Activated T-cell treated with anti-CD3 and anti-CD28 coated beads, Interleukin-2, amount 50 U/mL, for 72 hours (primary cell): Measurements from ENCODE around the gene SRP19. TPM values are rescaled to one million over a fixed set of nuclear protein-coding genes. Genes with fewer than 3 reads are reported as not detected.
A peak's percentile ranks its signal among the peaks of the same experiment; 100 is the strongest.

Experiments used
- ATAC-seq, 2 donors: fragments of 150-1000 bp; cut with Tn5 transposase; replicated peaks in 1 of 2; 2 replicates each; pipeline ENCODE4 v1.10.0; 2021; ENCODE audit warnings: moderate library complexity in 2 of 2, mild to moderate bottlenecking in 1 of 2
- DNase-seq, 2 donors: peaks; one replicate each; pipeline ENCODE4 v3.0.0; 2021 to 2022; ENCODE audit warnings: mixed read lengths in 1 of 2
- H3K27ac Mint-ChIP-seq: one replicate; pipeline ENCODE4 v1.8.0; 2022; ENCODE audit warnings: mild to moderate bottlenecking, moderate library complexity, mixed read lengths
- H3K27me3 Mint-ChIP-seq: one replicate; pipeline ENCODE4 v1.8.0; 2022; ENCODE audit warnings: low read depth, mixed read lengths
- H3K36me3 Mint-ChIP-seq, 2 donors: one replicate each; pipeline ENCODE4 v1.8.0; 2022; ENCODE audit warnings: mixed read lengths in 2 of 2, mild to moderate bottlenecking in 1 of 2; ENCODE audit not compliant: insufficient read depth in 2 of 2
- H3K4me1 Mint-ChIP-seq: one replicate; pipeline ENCODE4 v1.8.0; 2022; ENCODE audit warnings: low read depth, mixed read lengths
- H3K4me3 Mint-ChIP-seq, 2 donors: one replicate each; pipeline ENCODE4 v1.8.0; 2022; ENCODE audit warnings: mild to moderate bottlenecking in 2 of 2, mixed read lengths in 2 of 2, moderate library complexity in 2 of 2
- H3K9me3 Mint-ChIP-seq, 2 donors: one replicate each; pipeline ENCODE4 v1.8.0; 2022; ENCODE audit warnings: mixed read lengths in 2 of 2
- total RNA-seq, 2 donors: library from RNA; stranded (reverse); gene quantifications; one replicate each; pipeline ENCODE4 v1.2.3, GENCODE V29; 2022

Gene SRP19
- 10 to 100 TPM; 41.4 to 47.6 TPM for total RNA-seq

GRCh38 chr5:112860929-112861637, at the start of gene SRP19:
Gene SRP19, plus strand, starts transcription at chr5:112861287. Its CDS starts 90 bp downstream, at chr5:112861377.
- peak; percentile 96 to 97 for ATAC-seq
- Mint-ChIP-seq H3K4me3 (peak within 1 kb of the TSS; percentile 93 to 94), H3K27me3 (peaks cover 19% of the 10 kb centered on the region), H3K36me3 (peaks cover 5 to 22% of the 10 kb centered on the region in 2 donors), H3K9me3 (no peaks in the 10 kb centered on the region), H3K27ac (peak within 1 kb of the TSS; percentile 98), H3K4me1 (peaks cover 36% of the 10 kb centered on the region)
- DNase-seq = peak; percentile 90 to 93

GRCh38 chr5:112812549-112812948, 48.5 kb upstream of the SRP19 start:
- Mint-ChIP-seq H3K36me3 (peaks cover 0 to 7% of the 10 kb centered on the region in 2 donors), H3K4me1 (peaks cover 15% of the 10 kb centered on the region), H3K9me3 (no peaks in the 10 kb centered on the region), H3K27me3 (no peaks in the 10 kb centered on the region), H3K4me3 (no peak overlapping the region), H3K27ac (peak overlapping the region; percentile 21)
- DNase-seq (no peak), ATAC-seq (peak in 1 of 2 donors; percentile 35)

- Mint-ChIP-seq H3K27ac (no peak overlapping the region), H3K9me3 (no peaks in the 10 kb centered on the region), H3K4me1 (no peaks in the 10 kb centered on the region), H3K4me3 (no peak overlapping the region), H3K27me3 (no peaks in the 10 kb centered on the region), H3K36me3 (peaks cover 0 to 8% of the 10 kb centered on the region in 2 donors)
- DNase-seq = no peak
- no peak for ATAC-seq
These were observed 40.8 kb upstream of the SRP19 start for GRCh38 chr5:112820246-112820645.

GRCh38 chr5:112822456-112822855, 38.6 kb upstream of the SRP19 start:
- peak overlapping the region; percentile 50 for H3K27ac Mint-ChIP-seq
- no peaks in the 10 kb centered on the region for H3K27me3 Mint-ChIP-seq
- no peaks in the 10 kb centered on the region for H3K9me3 Mint-ChIP-seq
- DNase-seq = no peak
- no peaks in the 10 kb centered on the region for H3K4me1 Mint-ChIP-seq
- peaks cover 0 to 5% of the 10 kb centered on the region in 2 donors for H3K36me3 Mint-ChIP-seq
- H3K4me3 Mint-ChIP-seq = no peak overlapping the region
- ATAC-seq = no peak

GRCh38 chr5:112823181-112823580, 37.9 kb upstream of the SRP19 start:
- H3K27ac Mint-ChIP-seq = peak overlapping the region; percentile 50
- no peak for DNase-seq
- no peak for ATAC-seq
- no peaks in the 10 kb centered on the region for H3K4me1 Mint-ChIP-seq
- peaks cover 0 to 5% of the 10 kb centered on the region in 2 donors for H3K36me3 Mint-ChIP-seq
- H3K4me3 Mint-ChIP-seq = no peak overlapping the region
- no peaks in the 10 kb centered on the region for H3K27me3 Mint-ChIP-seq
- no peaks in the 10 kb centered on the region for H3K9me3 Mint-ChIP-seq

GRCh38 chr5:112823656-112824055, 37.4 kb upstream of the SRP19 start:
- peak overlapping the region; percentile 43 for H3K27ac Mint-ChIP-seq
- H3K9me3 Mint-ChIP-seq = no peaks in the 10 kb centered on the region
- DNase-seq (no peak), ATAC-seq (no peak)
- H3K27me3 Mint-ChIP-seq = no peaks in the 10 kb centered on the region
- H3K4me3 Mint-ChIP-seq = no peak overlapping the region
- no peaks in the 10 kb centered on the region for H3K4me1 Mint-ChIP-seq
- H3K36me3 Mint-ChIP-seq = peaks cover 0 to 5% of the 10 kb centered on the region in 2 donors

- no peak overlapping the region for H3K4me3 Mint-ChIP-seq
- H3K27ac Mint-ChIP-seq = peak overlapping the region; percentile 74
- ATAC-seq (no peak), DNase-seq (no peak)
- H3K4me1 Mint-ChIP-seq = no peaks in the 10 kb centered on the region
- H3K36me3 Mint-ChIP-seq = peaks cover 0 to 5% of the 10 kb centered on the region in 2 donors
- H3K9me3 Mint-ChIP-seq = no peaks in the 10 kb centered on the region
- H3K27me3 Mint-ChIP-seq = no peaks in the 10 kb centered on the region
These were observed 36.9 kb upstream of the SRP19 start for GRCh38 chr5:112824197-112824596.

GRCh38 chr5:112830378-112830777, 30.7 kb upstream of the SRP19 start:
- no peaks in the 10 kb centered on the region for H3K4me1 Mint-ChIP-seq
- DNase-seq = no peak
- no peak for ATAC-seq
- no peak overlapping the region for H3K27ac Mint-ChIP-seq
- H3K9me3 Mint-ChIP-seq = no peaks in the 10 kb centered on the region
- H3K36me3 Mint-ChIP-seq = no peaks in the 10 kb centered on the region
- no peaks in the 10 kb centered on the region for H3K27me3 Mint-ChIP-seq
- no peak overlapping the region for H3K4me3 Mint-ChIP-seq

GRCh38 chr5:112833971-112834370, 27.1 kb upstream of the SRP19 start:
- H3K4me1 Mint-ChIP-seq = no peaks in the 10 kb centered on the region
- H3K27ac Mint-ChIP-seq = no peak overlapping the region
- H3K9me3 Mint-ChIP-seq = no peaks in the 10 kb centered on the region
- peaks cover 0 to 11% of the 10 kb centered on the region in 2 donors for H3K36me3 Mint-ChIP-seq
- no peak overlapping the region for H3K4me3 Mint-ChIP-seq
- no peak for ATAC-seq
- no peaks in the 10 kb centered on the region for H3K27me3 Mint-ChIP-seq
- no peak for DNase-seq

GRCh38 chr5:112844489-112844888, 16.6 kb upstream of the SRP19 start:
- ATAC-seq (no peak), DNase-seq (no peak)
- no peaks in the 10 kb centered on the region for H3K9me3 Mint-ChIP-seq
- H3K27ac Mint-ChIP-seq = no peak overlapping the region
- no peaks in the 10 kb centered on the region for H3K27me3 Mint-ChIP-seq
- H3K4me1 Mint-ChIP-seq = peaks cover 6% of the 10 kb centered on the region
- H3K36me3 Mint-ChIP-seq = no peaks in the 10 kb centered on the region
- H3K4me3 Mint-ChIP-seq = no peak overlapping the region

- Mint-ChIP-seq H3K4me1 (peaks cover 6% of the 10 kb centered on the region), H3K27ac (no peak overlapping the region), H3K36me3 (no peaks in the 10 kb centered on the region), H3K4me3 (no peak overlapping the region), H3K9me3 (no peaks in the 10 kb centered on the region), H3K27me3 (no peaks in the 10 kb centered on the region)
- DNase-seq = no peak
- no peak for ATAC-seq
These were observed 14.5 kb upstream of the SRP19 start for GRCh38 chr5:112846556-112846955.

GRCh38 chr5:112847306-112847705, 13.8 kb upstream of the SRP19 start:
- Mint-ChIP-seq H3K36me3 (no peaks in the 10 kb centered on the region), H3K27ac (no peak overlapping the region), H3K4me3 (no peak overlapping the region), H3K4me1 (peaks cover 6% of the 10 kb centered on the region), H3K9me3 (no peaks in the 10 kb centered on the region), H3K27me3 (no peaks in the 10 kb centered on the region)
- ATAC-seq (no peak), DNase-seq (no peak)

GRCh38 chr5:112848116-112848811, 12.8 kb upstream of the SRP19 start:
- H3K4me3 Mint-ChIP-seq = peak overlapping the region in 1 of 2 donors; percentile 60
- H3K27me3 Mint-ChIP-seq = peaks cover 6% of the 10 kb centered on the region
- H3K9me3 Mint-ChIP-seq = no peaks in the 10 kb centered on the region
- H3K4me1 Mint-ChIP-seq = peaks cover 6% of the 10 kb centered on the region
- peak; percentile 94 to 98 for ATAC-seq
- peak in 1 of 2 donors; percentile 18 for DNase-seq
- no peak overlapping the region for H3K27ac Mint-ChIP-seq
- no peaks in the 10 kb centered on the region for H3K36me3 Mint-ChIP-seq
